HG02938 (cell line): ENCODE measurements around the gene GPHN.
"Not testable (repeated sequence)": the region's sequence is repeated elsewhere in the genome, so short reads cannot be mapped to it uniquely, and the experiment has no call there.

Experiments
- ATAC-seq: cut with Tn5 transposase; IDR thresholded peaks from one replicate; pipeline ENCODE4 v1.9.1; 2021; ENCODE audit warnings: mild to moderate bottlenecking, moderate library complexity; ENCODE audit not compliant: unreplicated experiment

GPHN gene

DNA sequence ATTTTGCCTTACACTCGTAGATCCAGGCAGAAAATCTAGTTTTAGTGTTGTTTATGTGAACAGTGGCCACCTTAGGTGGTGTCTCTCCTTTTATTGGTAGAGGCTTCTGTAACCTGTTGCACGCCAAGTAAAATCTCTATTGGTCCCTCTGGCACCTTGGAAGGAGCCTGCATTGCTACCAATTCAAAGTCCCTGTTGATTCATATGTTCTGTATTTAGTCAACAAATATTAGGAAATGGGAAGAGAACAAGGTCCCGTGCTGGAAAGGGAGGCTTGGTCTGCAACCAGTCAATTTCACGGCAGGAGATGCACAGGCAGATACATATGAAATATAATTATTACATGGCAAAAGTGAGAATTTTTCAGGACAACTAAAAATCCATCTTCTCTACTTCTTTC lies 6.4 kb upstream of the GPHN start:
- no peak for ATAC-seq

DNA sequence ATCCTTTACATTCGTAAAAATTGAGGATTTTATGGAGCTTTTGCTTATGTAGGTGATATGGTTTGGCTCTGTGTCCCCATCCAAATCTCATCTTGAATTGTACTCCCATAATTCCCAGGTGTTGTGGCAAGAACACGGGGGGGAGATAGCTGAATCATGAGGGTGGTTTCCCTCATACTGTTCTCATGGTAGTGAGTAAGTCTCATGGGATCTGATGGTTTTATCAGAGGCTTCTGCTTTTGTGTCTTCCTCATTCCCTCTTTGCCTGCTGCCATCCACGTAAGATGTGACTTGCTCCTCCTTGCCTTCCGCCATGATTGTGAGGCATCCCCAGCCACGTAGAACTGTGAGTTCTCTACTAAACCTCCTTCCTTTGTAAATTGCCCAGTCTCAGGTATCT lies 5.1 kb upstream of the GPHN start:
- ATAC-seq: not testable (repeated sequence)

DNA sequence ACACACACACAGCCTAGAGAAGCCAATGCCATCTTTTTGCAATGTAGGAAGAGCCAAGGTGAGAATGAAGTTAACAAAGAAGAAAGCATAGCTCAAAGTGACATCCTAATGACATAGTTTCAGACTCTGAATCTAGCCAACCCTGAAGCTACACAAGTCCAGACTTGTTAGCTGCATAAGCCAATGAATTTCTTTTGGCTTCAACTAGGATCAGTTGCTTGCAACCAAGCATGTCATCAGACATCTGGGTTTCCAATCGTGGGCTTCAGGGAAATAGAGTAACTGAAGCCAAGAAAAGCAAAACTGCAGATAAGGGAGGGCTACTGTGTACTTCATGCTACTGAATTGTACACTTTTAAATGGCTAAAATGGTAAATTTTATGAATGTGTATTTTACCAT lies 4.4 kb upstream of the GPHN start:
- ATAC-seq: no peak

DNA sequence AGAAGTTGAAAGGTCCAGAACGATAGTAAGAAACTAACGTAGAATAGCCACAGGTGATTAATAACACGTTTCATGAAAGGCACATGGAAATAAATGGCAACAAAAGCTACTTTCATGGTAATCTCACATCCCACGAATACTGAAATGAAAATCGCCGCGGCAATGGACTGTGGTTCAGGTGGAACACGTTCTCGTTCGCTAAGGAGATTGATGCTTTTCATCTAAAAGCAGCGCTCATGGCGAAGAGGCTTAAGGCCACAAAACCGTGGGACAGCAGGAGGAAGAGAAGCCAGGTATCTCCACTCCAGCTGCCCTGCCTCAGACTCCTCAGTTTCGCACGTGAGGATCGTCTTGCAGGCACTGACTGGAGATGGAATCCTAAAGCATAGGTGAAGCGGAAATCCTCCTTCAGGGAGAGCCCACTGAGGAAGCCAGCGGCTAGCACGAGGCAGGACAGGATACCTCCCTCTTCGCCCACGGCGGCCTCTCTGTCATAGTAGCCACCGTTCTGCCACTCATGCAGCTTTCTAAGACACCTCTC lies 696 bp upstream of the GPHN start:
- peak; percentile 23 for ATAC-seq

DNA sequence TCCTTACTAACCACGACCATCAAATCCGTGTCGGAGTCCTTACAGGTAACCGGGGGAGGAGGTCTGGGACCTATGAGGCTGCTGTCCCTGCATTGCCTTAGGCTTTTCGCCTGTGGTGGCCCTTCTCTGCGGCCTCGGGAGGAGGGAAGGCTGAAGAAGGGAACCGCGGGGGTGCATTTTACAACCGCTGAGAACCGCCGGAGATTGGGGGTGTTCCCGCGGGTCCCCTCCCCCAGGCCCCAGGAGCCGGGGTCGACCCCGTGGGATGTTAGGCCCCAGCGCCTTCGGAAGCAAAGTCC lies 549 bp downstream of the GPHN start:
- no peak for ATAC-seq

DNA sequence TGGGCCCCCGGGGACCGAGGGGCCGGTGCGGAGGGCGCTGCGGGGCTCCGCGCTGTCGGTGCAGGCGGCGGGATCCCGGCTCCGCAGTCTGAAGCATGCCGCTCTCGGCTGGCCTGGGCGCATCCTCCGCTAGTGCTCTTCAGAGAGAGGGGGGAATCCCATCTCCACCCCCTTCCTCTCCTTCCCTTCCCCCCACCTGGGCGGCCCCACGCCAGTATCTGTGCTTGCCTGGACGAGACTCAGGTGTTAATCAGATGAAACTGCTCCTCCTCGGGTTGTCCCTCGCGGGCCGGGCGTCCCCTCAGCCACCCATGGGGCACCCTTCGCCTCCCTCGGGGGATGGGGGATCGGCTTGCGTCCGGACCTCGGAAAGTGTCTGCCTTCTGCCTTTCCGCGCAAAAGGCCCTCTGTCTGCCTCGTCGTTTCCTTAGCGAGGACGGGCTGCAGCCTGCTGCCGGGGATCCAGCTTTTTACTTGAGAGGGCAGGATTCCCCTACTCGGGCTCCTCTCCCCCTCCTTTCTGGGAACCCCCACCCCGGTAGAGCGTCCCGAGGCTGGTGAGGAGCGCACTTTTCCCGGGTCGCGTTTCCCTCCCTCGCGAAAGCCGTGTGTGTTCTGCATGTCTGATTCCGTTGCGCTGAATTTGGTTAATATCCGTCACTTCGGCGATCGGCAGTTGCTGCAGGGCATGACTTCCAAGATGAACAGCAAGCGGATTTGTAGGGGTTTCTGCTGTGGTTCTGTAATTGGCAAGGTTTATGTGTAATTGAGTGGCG lies 1.1 kb downstream of the GPHN start:
- ATAC-seq: no peak

DNA sequence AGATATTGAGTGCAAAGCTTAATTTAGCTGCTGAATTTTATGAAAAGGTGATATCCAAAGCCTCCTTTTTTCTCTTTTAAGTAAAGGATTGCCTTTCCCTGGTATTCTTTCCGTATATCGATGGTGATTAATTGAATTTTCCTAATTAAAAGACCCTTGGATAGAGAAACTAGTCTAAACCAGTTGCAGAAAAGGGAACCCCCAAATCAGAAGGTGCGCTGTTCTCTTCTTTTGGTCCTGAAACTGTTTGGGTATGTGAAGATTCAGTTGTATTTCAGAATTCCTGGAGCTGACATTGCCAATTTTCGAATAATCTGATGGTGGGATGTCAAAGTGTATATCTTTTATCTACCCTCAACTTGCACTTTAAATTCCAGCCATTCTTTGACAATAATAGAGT lies 1.9 kb downstream of the GPHN start:
- no peak for ATAC-seq

DNA sequence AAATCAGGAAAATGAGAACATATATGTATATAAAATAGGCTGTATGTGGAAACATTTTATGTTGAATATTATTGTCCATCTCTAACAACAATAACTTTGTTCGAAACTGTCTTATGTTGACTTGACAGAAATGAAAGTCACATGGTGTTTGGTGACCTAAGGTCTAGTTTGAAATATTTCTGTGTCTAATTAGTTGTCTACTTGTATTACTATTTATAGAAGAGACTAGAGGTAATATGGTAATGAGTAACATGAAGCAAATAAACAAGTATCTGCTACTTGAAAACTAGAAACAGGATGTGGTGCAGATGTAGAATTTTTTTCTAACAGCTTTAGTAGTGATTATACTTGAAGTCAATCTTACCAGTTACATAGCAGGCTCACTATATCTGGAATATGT lies 3.9 kb downstream of the GPHN start:
- ATAC-seq: no peak

DNA sequence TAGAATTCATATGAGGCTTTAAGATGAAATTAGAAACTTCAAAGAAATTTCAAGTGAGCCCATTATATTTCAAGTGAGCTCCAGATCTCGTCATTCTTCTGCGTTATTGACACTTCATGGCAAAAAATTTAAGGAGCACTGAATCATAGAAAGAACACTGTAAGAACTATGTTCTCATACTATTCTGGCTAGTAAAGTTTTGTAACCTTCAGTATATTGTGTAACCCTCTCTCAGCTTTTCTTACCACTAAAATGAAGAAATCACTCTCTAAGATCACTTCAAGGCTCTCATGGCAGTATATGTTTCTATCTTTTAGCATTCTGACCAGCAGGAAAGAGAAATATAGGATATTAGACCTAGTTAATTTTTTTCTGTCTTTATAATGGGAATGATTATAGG lies 6.3 kb downstream of the GPHN start:
- no peak for ATAC-seq

DNA sequence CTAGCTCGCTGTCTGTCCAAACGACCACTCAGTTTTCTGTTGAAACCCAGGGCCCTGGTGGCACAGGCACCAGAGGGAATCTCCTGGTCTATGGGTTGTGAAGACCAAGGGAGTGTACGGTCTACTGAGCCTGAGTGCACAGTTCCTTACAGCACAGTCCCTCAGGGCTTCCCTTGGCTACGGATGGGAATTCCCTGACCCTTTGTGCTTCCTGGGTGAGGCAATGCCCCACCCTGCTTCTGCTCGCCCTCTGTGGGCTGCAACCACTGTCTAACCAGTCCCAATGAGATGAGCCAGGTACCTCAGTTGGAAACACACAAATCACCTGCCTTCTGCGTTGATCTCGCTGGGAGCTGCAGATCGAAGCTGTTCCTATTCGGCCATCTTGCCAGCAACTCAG lies 22.6 kb downstream of the GPHN start:
- ATAC-seq: no peak

DNA sequence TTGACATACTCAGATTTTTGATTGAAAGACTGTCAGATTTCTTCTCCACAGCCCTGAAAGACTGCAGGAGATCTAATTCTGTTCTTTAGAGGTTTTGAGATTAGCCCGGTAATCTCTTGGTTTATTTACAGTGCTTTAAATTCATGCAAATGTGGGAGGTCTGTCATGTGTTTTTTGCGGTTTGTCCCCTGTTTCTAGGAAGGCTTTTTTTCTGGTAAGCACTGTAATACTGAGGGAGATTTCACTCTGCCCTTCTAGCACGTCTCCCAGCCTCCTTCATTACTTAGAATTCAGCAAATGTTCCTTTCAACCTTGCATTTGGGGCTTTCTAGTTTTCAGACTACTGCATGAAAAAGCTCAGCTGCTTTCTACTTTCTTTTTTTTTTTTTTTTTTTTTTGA lies 31.1 kb downstream of the GPHN start:
- no peak for ATAC-seq

DNA sequence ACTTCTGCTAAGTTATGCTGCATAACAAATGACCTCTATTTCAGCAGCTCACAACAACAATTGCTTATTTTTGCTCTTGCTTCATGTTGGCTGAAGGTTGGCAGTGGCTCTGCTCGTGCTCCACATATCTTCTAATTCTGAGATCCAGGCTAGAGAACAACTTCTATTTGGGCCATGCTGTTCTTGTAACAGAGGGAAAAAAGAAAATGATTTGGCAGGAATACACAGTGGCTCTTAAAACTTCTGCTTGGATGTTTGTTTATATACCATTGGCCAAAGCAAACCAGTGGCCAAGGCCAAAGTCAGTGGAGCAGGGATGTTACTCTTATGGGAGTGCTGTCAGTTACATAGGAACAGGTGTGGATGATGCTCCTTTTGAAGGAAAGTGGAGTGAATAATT lies 32.1 kb downstream of the GPHN start:
- no peak for ATAC-seq

DNA sequence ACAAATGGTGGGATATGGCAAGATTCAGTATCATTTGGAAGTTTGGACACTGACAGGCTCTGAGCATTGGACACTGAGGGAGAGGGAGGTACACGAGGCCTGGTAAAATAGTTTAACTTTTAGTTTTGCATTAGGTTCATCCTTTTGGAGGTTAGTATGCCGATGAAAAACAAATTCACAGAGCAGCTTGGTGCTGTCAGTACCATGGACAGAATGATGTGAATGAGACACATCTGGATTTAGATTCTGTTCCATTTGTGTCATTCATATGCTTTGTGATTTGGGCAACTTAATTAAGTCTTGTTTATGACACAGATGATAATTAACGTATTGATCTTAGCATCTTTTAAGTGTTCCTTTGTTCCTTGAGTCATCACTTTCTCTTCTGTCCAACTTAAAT lies 33.7 kb downstream of the GPHN start:
- no peak for ATAC-seq

DNA sequence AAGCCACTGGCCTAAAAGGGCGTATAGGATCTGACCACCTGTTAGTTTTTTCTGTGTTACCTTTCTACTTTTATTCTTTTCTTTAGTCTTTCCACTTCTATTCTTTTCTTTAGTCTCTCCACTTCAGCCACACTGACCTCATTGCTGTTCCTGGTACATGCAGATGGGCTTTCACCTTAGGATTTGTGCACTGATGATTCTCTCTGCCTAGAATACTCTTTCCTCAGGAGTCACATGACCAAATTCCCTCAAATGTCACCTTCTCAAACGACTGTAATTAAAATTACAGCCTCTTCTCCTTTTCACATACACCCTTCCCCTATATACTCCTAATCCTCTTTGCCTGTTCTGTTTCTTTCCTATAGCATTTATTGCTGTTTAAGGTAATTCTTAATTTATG lies 36.0 kb downstream of the GPHN start:
- ATAC-seq: no peak

DNA sequence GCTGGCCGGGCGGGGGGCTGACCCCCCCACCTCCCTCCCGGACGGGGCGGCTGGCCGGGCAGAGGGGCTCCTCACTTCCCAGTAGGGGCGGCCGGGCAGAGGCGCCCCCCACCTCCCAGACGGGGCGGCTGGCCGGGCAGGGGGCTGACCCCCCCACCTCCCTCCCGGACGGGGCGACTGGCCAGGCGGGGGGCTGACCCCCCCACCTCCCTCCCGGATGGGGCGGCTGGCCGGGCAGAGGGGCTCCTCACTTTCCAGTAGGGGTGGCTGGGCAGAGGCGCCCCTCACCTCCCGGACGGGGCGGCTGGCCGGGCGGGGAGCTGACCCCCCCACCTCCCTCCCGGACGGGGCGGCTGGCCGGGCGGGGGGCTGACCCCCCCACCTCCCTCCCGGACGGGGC lies 37.2 kb downstream of the GPHN start:
- ATAC-seq: not testable (repeated sequence)

DNA sequence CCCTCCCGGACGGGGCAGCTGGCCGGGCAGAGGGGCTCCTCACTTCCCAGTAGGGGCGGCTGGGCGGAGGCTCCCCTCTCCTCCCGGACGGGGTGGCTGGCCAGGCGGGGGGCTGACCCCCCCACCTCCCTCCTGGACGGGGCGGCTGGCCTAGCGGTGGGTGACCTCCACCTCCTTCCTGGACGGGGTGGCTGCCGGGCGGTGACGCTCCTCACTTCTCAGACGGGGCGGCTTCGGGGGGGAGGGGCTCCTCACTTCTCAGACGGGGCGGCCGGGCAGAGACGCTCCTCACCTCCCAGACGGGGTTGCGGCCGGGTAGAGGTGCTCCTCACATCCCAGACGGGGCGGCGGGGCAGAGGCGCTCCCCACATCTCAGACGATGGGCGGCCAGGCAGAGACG lies 37.8 kb downstream of the GPHN start:
- ATAC-seq: not testable (repeated sequence)

DNA sequence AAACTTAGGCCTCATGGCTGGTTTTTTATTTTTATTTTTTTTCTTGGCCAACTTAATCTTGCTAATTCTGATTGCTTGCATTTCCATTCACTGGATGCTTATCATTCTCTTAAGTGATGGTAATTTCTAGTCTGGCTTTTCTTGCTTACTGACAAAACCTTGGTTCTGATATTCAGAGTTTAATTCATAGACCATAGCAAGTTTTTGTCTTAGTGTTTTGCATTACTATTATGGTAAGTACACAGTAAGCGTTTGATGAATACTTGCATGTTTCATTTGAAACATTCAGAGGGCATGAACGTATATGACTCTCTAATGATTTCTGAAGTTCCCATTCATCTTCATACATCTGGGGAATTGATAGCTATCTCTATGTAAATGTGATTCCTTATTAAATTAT lies 55.8 kb downstream of the GPHN start:
- ATAC-seq: no peak

DNA sequence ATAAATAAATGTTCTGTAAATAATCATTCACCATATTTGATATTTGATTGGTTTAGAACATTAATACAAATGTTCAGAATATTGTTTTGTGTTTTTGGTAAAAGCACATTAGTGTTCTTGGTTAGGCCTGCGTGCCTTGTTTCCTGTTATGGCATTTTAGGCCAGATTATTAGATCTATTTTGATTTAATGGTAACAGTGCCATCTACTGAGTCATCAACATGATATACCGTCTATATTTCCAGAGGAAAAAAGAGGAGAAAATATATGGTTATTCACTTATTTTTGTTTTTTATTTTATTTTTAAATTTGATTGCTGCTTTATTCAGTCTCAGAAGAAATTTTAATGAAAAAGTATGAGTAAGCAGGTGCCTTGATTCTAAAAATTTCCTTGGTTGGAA lies 60.3 kb downstream of the GPHN start:
- ATAC-seq: no peak

DNA sequence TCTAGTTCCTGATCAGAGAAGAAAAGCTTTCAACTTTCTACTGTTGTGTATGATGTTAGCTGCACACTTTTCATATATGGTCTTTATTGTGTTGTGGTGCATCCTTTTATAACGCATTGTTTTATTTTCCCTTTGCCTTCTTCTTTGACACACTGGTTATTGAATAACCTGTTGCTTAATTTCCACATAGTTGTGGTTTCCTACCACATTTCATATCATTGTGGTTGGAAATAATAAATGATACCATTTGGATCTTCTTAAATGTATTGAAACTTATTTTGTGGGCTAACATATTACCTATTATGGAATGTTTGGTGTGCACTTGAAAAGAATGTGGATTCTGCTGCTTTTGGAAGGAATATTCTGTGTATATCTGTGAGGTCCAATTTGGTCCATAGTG lies 64.9 kb downstream of the GPHN start:
- no peak for ATAC-seq

DNA sequence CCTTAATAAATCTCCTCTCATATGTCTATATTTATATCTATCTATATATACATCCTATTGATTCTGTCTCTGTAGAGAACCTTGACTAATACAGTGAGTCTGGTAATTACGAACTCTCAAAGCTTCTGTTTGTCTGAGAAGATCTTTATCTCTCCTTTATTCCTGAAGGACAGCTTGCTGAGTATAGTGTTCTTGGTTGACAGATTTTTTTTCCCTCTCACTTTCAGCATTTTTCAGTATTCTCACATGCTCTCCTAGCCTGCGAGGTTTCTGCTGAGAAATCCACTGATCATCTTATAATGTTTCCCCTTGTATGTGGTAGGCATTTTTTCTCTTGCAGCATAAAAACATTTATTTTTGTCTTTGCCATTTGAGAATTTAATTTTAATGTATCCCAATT lies 67.1 kb downstream of the GPHN start:
- ATAC-seq: no peak

DNA sequence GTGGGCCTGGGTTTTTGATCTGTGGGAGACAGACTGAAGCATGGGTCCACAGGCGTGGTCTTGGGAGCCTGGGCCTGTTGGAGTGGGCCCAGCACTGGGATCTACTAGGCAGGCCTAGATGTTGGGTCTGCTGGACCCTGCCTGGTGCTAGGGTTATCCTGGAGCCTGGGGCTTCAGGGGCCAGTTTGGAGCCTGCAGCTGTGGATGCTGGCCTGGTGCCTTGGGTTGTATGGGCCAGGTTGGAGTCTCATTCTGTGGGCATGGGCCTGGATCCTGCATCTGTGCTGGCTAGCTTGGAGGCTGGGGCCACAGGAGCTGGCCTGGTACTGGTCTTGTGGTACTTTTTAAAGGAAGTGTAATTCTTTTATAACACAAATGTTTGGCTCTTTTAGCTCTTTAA lies 68.0 kb downstream of the GPHN start:
- ATAC-seq: no peak

DNA sequence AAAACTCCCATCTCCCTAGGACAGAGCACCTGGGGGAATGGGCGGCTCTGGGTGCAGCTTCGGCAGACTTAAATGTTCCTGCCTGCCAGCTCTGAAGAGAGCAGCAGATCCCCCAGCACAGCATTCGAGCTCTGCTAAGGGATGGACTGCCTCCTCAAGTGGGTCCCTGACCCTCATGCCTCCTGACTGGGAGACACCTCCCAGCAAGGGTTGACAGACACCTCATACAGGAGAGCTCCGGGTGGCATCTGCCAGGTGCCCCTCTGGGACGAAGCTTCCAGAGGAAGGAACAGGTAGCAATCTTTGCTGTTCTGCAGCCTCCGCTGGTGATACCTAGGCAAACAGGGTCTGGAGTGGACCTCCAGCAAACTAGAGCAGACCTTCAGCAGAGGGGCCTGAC lies 79.8 kb downstream of the GPHN start:
- ATAC-seq: not testable (repeated sequence)

DNA sequence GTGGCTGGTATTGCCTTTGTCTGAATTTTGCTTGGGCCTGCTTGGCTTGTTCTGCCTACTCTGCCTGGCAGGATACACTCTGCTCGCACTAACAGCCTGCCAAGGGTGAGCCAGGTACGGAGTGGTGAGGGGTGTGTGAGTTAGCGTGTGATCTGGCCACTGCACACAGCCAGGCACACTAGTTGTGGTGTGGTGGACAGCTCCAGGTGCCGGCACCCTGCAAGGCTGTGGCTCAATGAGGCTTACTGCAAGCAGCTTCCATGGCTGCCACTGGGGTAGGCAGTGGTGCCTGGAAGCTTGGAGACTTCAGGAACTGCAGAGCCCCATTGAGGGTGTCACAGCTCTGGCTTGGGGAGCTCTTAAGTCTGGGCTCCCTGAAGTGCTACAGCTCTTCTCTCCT lies 87.4 kb downstream of the GPHN start:
- ATAC-seq: no peak
